Measurements from ENCODE around the gene PYCARD.

- TF ChIP-seq CTCF (IDR thresholded peaks at IDR 0.05) = no peak
- no peak for TF ChIP-seq POLR2AphosphoS5 (IDR thresholded peaks at IDR 0.05)
- TF ChIP-seq POLR2A (IDR thresholded peaks at IDR 0.05) = no peak
These were observed 3.0 kb downstream of the PYCARD start for GRCh38 chr16:31199430-31200041.
